SK-N-MC (cell line): ENCODE results near the gene COMTD1.
A peak's percentile ranks its signal among the peaks of the same experiment; 100 is the strongest.

Experiments
- DNase-seq: peaks from one replicate; pipeline ENCODE4 v3.0.0-alpha.2; 2011; ENCODE audit warnings: low read depth, low spot score
- H3K27ac ChIP-seq: fragments of 200-600 bp; sonication (generic); 2 replicates; pipeline ENCODE4 v1.5.1; 2016; ENCODE audit warnings: mixed run types
- H3K36me3 ChIP-seq: fragments of 200-600 bp; sonication (generic); 2 replicates; pipeline ENCODE4 v1.6.1; 2017; ENCODE audit warnings: antibody characterized with exemption, low read length, mixed read lengths; ENCODE audit not compliant: insufficient read depth
- H3K4me3 ChIP-seq: fragments of 200-600 bp; sonication (generic); 2 replicates; pipeline ENCODE4 v1.5.1; 2016
- H3K9ac ChIP-seq: fragments of 200-600 bp; sonication (generic); 2 replicates; pipeline ENCODE4 v1.8.0; 2017; ENCODE audit warnings: mixed run types, mixed read lengths; ENCODE audit not compliant: insufficient read length
- H3K9me3 ChIP-seq: fragments of 200-600 bp; sonication (generic); 2 replicates; pipeline ENCODE4 v1.6.1; 2017; ENCODE audit warnings: low read depth, mild to moderate bottlenecking, antibody characterized with exemption, low read length, moderate library complexity, mixed read lengths
- EZH2 ChIP-seq: fragments of 200-600 bp; sonication (generic); IDR thresholded peaks from one replicate; pipeline ENCODE4 v1.6.1; 2017; ENCODE audit warnings: antibody characterized with exemption
- FOXP2 ChIP-seq: optimal IDR thresholded peaks from 2 replicates; pipeline ENCODE3; 2011; ENCODE audit warnings: mild to moderate bottlenecking, moderate library complexity; ENCODE audit not compliant: insufficient read depth; ENCODE audit errors: extremely low read length, control extremely low read depth
- POLR2AphosphoS5 ChIP-seq: IDR thresholded peaks from 2 replicates; pipeline ENCODE4 v1.6.1; 2012; ENCODE audit warnings: mild to moderate bottlenecking, low read depth, low read length, borderline replicate concordance

The COMTD1 gene

GRCh38 chr10:75239096-75239790, 3.5 kb upstream of the COMTD1 start:
- DNase-seq = no peak
- TF ChIP-seq POLR2AphosphoS5 (no peak; the same call in 1 of the 2 replicates), FOXP2 (no peak), EZH2 (no peak)
- no peaks in the 10 kb centered on the region for H3K36me3 ChIP-seq
- H3K9me3 ChIP-seq = no peaks in the 10 kb centered on the region
- H3K4me3 ChIP-seq = peak overlapping the region; percentile 43
- peak overlapping the region; percentile 54; the same call in 1 of the 2 replicates for H3K27ac ChIP-seq
- no peak overlapping the region for H3K9ac ChIP-seq

DNA sequence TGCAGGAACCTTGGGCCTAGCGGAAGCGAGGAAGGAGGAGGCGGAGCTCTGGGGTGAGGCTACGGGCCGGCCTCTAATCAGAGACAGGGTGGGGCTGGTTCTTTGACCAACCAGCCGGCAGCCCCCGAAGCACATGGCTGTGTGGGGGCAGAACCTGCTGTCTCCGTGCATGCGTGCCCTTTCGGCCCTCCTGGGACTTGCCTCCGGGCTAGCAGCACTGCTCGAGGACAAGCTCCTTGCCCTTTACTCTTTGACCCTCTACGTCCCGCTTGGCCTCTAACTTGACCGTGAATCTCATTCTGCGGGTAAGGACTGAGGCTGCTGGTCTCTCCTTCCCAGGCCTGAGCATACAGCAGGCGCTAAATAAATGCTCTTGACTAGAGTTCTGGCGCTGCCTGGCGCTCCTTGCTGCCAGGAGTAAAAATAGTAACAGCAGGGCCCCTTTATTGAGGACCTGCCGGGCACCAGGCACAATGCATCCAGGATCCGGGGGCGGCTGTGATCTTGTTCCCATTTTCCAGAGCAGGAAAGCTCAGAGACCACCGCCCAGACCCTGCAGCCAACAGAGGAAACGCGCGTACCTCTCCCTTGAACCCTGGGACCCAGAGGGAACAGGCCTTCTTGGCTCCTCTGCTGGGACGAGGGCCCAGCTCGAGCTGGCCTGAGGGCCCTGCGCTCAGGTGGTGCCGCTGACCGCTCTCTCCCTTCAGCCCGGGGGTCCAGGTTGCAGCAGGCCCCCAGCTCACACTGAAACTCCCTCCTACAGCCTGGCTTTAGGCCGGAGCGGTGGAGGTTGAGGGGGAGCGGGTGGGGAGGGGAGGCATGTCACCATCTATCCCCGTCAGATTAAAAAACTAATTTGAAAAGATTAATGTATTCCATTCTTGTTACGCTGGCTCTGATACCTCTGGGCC, 2.7 kb upstream of the COMTD1 start:
- TF ChIP-seq POLR2AphosphoS5 = no peak
- no peak for TF ChIP-seq EZH2
- no peak for TF ChIP-seq FOXP2
- Histone ChIP-seq H3K9ac (no peak overlapping the region), H3K27ac (peak overlapping the region; percentile 25; the same call in 1 of the 2 replicates), H3K36me3 (no peaks in the 10 kb centered on the region), H3K4me3 (peak overlapping the region; percentile 43; the same call in 1 of the 2 replicates), H3K9me3 (no peaks in the 10 kb centered on the region)
- DNase-seq = no peak

- no peak for DNase-seq
- Histone ChIP-seq H3K27ac (no peak overlapping the region), H3K4me3 (no peak overlapping the region), H3K9ac (no peak overlapping the region), H3K9me3 (no peaks in the 10 kb centered on the region), H3K36me3 (peaks cover 11% of the 10 kb centered on the region)
- TF ChIP-seq EZH2 = no peak
- no peak for TF ChIP-seq POLR2AphosphoS5
- no peak for TF ChIP-seq FOXP2
These were observed 545 bp upstream of the COMTD1 start for GRCh38 chr10:75236178-75236825.

DNA sequence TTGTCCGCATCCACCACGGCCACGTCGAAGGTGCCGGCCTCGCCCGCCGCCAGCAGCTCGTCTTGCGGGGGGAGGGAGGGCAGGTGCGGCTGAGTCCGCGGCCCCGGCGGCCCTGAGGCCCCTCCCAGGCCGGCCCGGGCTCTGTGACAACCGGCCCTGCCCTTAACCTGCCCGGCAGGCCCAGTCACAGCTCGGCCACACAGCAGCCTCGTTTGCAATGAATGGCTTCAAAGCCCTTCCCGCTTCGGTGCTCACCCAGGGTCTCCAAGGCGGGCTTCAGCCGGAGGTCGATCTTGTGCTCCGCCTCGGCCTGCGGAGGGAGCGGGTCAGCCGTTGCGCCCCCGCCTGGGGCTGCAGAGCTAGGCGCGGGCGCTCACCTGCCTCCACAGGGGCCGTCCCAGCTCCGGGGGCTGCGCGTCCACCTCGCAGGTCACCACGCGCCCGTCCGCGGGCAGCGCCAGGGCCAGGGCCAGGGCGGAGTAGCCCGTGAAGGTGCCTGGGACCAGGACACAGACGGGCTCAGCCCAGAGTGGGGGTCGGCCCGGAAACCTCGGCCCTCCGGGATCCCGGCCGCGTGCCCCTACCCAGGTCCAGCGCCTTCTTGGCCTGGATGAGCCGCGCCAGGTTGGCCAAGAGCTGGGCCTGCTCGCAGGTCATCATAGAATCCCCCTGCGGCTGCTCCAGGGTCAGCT, 928 bp downstream of the COMTD1 start:
- TF ChIP-seq POLR2AphosphoS5 = no peak
- no peak for TF ChIP-seq EZH2
- TF ChIP-seq FOXP2 = no peak
- Histone ChIP-seq H3K4me3 (peak overlapping the region; percentile 76), H3K27ac (no peak overlapping the region), H3K36me3 (peaks cover 21% of the 10 kb centered on the region), H3K9me3 (no peaks in the 10 kb centered on the region), H3K9ac (no peak overlapping the region)
- no peak for DNase-seq

DNA sequence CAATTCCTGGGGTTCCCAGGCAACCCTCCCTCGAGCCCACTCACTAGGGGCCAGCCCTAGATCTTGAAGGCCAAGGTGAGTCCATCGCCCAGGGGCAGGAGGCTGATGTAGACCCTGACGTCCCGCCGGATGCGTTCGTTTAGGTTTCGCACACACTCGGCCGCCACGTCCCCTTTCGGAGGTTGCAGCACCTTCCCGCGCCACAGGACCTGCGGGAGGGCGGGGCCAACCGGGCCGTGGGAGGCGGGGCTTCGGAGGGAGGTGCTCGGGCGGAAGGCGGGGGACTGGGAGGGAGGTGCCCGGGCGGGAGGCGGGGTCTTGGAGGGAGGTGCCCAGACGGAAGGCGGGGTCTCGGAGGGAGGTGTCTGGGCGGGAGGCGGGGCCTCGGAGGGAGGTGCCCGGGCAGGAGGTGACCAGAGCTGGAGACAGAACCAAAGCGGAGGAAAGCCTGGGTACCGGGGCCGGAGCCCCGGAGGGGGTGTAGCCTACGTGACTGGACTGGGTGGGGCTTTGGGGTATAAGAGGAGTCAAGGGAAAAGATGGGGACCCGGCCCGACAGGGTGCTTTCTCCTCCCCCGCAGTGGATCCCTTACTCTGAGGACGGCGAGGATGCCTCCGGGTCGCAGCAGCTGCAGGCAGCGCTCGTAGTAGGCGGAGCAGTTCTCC, 1.6 kb downstream of the COMTD1 start:
- Histone ChIP-seq H3K9me3 (no peaks in the 10 kb centered on the region), H3K27ac (no peak overlapping the region), H3K36me3 (peaks cover 23% of the 10 kb centered on the region), H3K4me3 (peak overlapping the region; percentile 76), H3K9ac (no peak overlapping the region)
- no peak for DNase-seq
- TF ChIP-seq FOXP2 (no peak), EZH2 (no peak), POLR2AphosphoS5 (no peak)

GRCh38 chr10:75233444-75234016, 2.2 kb downstream of the COMTD1 start:
- no peak for TF ChIP-seq FOXP2
- no peak; the same call in 1 of the 2 replicates for TF ChIP-seq POLR2AphosphoS5
- no peak for TF ChIP-seq EZH2
- Histone ChIP-seq H3K36me3 (peaks cover 24% of the 10 kb centered on the region), H3K9me3 (no peaks in the 10 kb centered on the region), H3K4me3 (peak overlapping the region; percentile 76), H3K27ac (no peak overlapping the region), H3K9ac (no peak overlapping the region)
- DNase-seq = no peak

DNA sequence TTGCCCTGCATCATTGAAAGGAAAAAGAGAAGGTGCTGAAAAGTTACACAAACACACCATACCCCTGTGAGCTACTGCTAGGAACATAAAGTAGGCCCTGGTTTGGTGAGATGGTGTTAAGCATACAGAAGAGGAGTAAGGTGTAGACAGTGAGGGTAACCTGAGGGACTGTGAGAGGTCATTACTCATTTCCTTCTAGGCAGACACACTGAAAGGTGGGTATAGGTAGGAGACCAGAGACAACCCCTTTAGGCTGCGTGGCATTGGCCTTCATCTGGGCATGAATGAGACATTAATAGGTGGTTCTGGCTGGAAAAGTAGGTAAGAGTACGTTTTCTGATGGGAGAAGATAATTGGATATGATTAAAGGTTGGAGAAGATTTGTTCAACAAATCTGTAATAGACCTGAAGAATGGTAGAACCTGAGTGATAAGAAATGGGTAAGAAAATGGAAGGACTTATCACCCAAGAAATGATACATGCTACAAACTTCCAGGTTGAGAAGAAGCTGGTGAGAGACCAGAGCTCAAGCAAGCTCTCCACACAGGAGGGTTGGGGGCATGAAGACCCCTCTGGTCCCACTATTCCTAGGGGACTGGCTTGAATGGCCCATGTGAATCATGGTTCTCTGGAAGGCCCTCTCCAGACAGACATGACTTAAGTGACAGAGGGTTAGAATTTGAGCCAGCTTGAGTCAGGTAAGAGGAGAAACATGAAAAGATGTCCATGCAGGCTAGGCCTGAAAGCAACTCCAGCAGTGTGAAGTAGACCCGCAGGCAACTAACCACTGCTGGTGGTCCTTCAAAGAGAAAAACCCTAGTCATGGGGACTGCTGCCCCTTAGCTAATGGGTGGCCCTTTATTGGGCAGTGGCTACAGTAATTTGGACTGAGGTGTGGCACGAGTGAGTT, 3.8 kb downstream of the COMTD1 start:
- Histone ChIP-seq H3K4me3 (no peak overlapping the region), H3K27ac (no peak overlapping the region), H3K9ac (no peak overlapping the region), H3K36me3 (peaks cover 31% of the 10 kb centered on the region), H3K9me3 (no peaks in the 10 kb centered on the region)
- TF ChIP-seq FOXP2 (no peak), POLR2AphosphoS5 (no peak), EZH2 (no peak)
- no peak for DNase-seq
